ENCODE data around the gene ZBTB47.

The ZBTB47 gene

GRCh38 chr3:42633544-42633943, 20.0 kb upstream of the ZBTB47 start:
- TF ChIP-seq REST (IDR thresholded peaks at IDR 0.05; ENCODE audit: insufficient read depth in 1 of 2, low read depth in 2 of 2, low read length in 2 of 2) (no peak), FOXP2 (optimal IDR thresholded peaks at IDR 0.05; ENCODE audit: borderline replicate concordance, extremely low read depth, extremely low read length, insufficient read depth) (no peak), POLR2AphosphoS5 (IDR thresholded peaks at IDR 0.05; ENCODE audit: low read depth, low read length) (no peak), TAF1 (IDR thresholded peaks at IDR 0.05; ENCODE audit: borderline replicate concordance, insufficient read depth, low read length) (no peak), SIN3A (IDR thresholded peaks at IDR 0.05; ENCODE audit: borderline replicate concordance, insufficient read depth, low read length) (no peak)

GRCh38 chr3:42635111-42635510, 18.4 kb upstream of the ZBTB47 start:
- TF ChIP-seq POLR2AphosphoS5 (IDR thresholded peaks at IDR 0.05; ENCODE audit: low read depth, low read length) (no peak), FOXP2 (optimal IDR thresholded peaks at IDR 0.05; ENCODE audit: borderline replicate concordance, extremely low read depth, extremely low read length, insufficient read depth) (no peak)

- TF ChIP-seq TAF1 (IDR thresholded peaks at IDR 0.05; ENCODE audit: borderline replicate concordance, insufficient read depth, low read length) = no peak
- TF ChIP-seq POLR2AphosphoS5 (IDR thresholded peaks at IDR 0.05; ENCODE audit: low read depth, low read length) = no peak
- no peak for TF ChIP-seq REST (IDR thresholded peaks at IDR 0.05; ENCODE audit: insufficient read depth in 1 of 2, low read depth in 2 of 2, low read length in 2 of 2)
- TF ChIP-seq SIN3A (IDR thresholded peaks at IDR 0.05; ENCODE audit: borderline replicate concordance, insufficient read depth, low read length) = no peak
- TF ChIP-seq FOXP2 (optimal IDR thresholded peaks at IDR 0.05; ENCODE audit: borderline replicate concordance, extremely low read depth, extremely low read length, insufficient read depth) = no peak
Observed at GRCh38 chr3:42637001-42637400, 16.5 kb upstream of the ZBTB47 start.

- TF ChIP-seq FOXP2 (optimal IDR thresholded peaks at IDR 0.05; ENCODE audit: borderline replicate concordance, extremely low read depth, extremely low read length, insufficient read depth) (no peak), REST (IDR thresholded peaks at IDR 0.05; ENCODE audit: insufficient read depth in 1 of 2, low read depth in 2 of 2, low read length in 2 of 2) (no peak), TAF1 (IDR thresholded peaks at IDR 0.05; ENCODE audit: borderline replicate concordance, insufficient read depth, low read length) (no peak), POLR2AphosphoS5 (IDR thresholded peaks at IDR 0.05; ENCODE audit: low read depth, low read length) (no peak), SIN3A (IDR thresholded peaks at IDR 0.05; ENCODE audit: borderline replicate concordance, insufficient read depth, low read length) (no peak)
Observed at GRCh38 chr3:42638339-42638842, 15.1 kb upstream of the ZBTB47 start.

GRCh38 chr3:42639192-42639591, 14.3 kb upstream of the ZBTB47 start:
- TF ChIP-seq POLR2AphosphoS5 (IDR thresholded peaks at IDR 0.05; ENCODE audit: low read depth, low read length) (no peak), TAF1 (IDR thresholded peaks at IDR 0.05; ENCODE audit: borderline replicate concordance, insufficient read depth, low read length) (no peak), FOXP2 (optimal IDR thresholded peaks at IDR 0.05; ENCODE audit: borderline replicate concordance, extremely low read depth, extremely low read length, insufficient read depth) (no peak), REST (IDR thresholded peaks at IDR 0.05; ENCODE audit: insufficient read depth in 1 of 2, low read depth in 2 of 2, low read length in 2 of 2) (no peak), SIN3A (IDR thresholded peaks at IDR 0.05; ENCODE audit: borderline replicate concordance, insufficient read depth, low read length) (no peak)

Data from PFSK-1 (cell line).